WTC11 (cell line): Measurements from ENCODE around the gene NEK11. TPM values are rescaled to one million over a fixed set of nuclear protein-coding genes. Genes with fewer than 3 reads are reported as not detected.

Experiments used
- ATAC-seq: fragments of 200-7000 bp; cut with Tn5 transposase; 2 replicates; pipeline ENCODE4 v1.10.0; 2021; ENCODE audit warnings: mild to moderate bottlenecking, moderate library complexity
- CTCF ChIA-PET: fragments of 300-600 bp; sonication (Branson Sonifier 250); formaldehyde crosslinking; loops from one replicate; lab custom pipeline; 2021; ENCODE audit warnings: antibody characterized with exemption; lab: Charles Lee
- POLR2A ChIA-PET: fragments of 350-600 bp; sonication (Branson Sonifier 250); formaldehyde crosslinking; loops from one replicate; lab custom pipeline; 2021; ENCODE audit warnings: antibody characterized with exemption; lab: Charles Lee
- DNase-seq: peaks from one replicate; pipeline ENCODE4 v3.0.0; 2021; ENCODE audit warnings: low spot score
- H3K27ac Mint-ChIP-seq: 2 replicates; pipeline ENCODE4 v1.8.0; 2021; ENCODE audit warnings: mixed read lengths
- H3K27me3 Mint-ChIP-seq: 2 replicates; pipeline ENCODE4 v1.8.0; 2021; ENCODE audit warnings: low read depth, mild to moderate bottlenecking, moderate library complexity, mixed read lengths
- H3K36me3 Mint-ChIP-seq: 2 replicates; pipeline ENCODE4 v1.8.0; 2021; ENCODE audit warnings: mixed read lengths
- H3K4me1 Mint-ChIP-seq: 2 replicates; pipeline ENCODE4 v1.8.0; 2022; ENCODE audit warnings: mixed read lengths
- H3K4me3 Mint-ChIP-seq: 2 replicates; pipeline ENCODE4 v1.8.0; 2021; ENCODE audit warnings: mild to moderate bottlenecking, moderate library complexity, mixed read lengths
- H3K9me3 Mint-ChIP-seq: 2 replicates; pipeline ENCODE4 v1.8.0; 2021; ENCODE audit warnings: mixed read lengths
- ATF6 ChIP-seq: sonication (generic); formaldehyde crosslinking; IDR thresholded peaks from 2 replicates; pipeline ENCODE4 v1.8.1; 2023; ENCODE audit warnings: mild to moderate bottlenecking, missing genetic modification reagents
- CREM ChIP-seq: sonication (generic); formaldehyde crosslinking; IDR thresholded peaks from 2 replicates; pipeline ENCODE4 v1.8.1; 2022; ENCODE audit warnings: mild to moderate bottlenecking, missing genetic modification reagents, moderate library complexity
- ELF4 ChIP-seq: sonication (generic); formaldehyde crosslinking; IDR thresholded peaks from 2 replicates; pipeline ENCODE4 v1.8.1; 2022; ENCODE audit warnings: low read depth, mild to moderate bottlenecking, moderate library complexity, missing genetic modification reagents
- FOXP4 ChIP-seq: sonication (generic); formaldehyde crosslinking; IDR thresholded peaks from 2 replicates; pipeline ENCODE4 v1.8.0; 2022; ENCODE audit warnings: mild to moderate bottlenecking, missing genetic modification reagents
- HMGXB4 ChIP-seq: sonication (generic); formaldehyde crosslinking; IDR thresholded peaks from 2 replicates; pipeline ENCODE4 v1.8.1; 2023; ENCODE audit warnings: mild to moderate bottlenecking, moderate library complexity, missing genetic modification reagents
- NFYB ChIP-seq: sonication (generic); formaldehyde crosslinking; conservative IDR thresholded peaks from 2 replicates; pipeline ENCODE4 v1.8.0; 2022; ENCODE audit warnings: low read depth, missing genetic modification reagents
- NR3C1 ChIP-seq: sonication (generic); formaldehyde crosslinking; conservative IDR thresholded peaks from 2 replicates; pipeline ENCODE4 v1.8.1; 2023; ENCODE audit warnings: low read depth, mild to moderate bottlenecking, missing genetic modification reagents
- PRDM15 ChIP-seq: sonication (generic); formaldehyde crosslinking; IDR thresholded peaks from 2 replicates; pipeline ENCODE4 v1.8.0; 2022; ENCODE audit warnings: missing genetic modification reagents
- SMAD4 ChIP-seq: sonication (generic); formaldehyde crosslinking; IDR thresholded peaks from 2 replicates; pipeline ENCODE4 v1.8.0; 2022; ENCODE audit warnings: mild to moderate bottlenecking, missing genetic modification reagents
- SP1 ChIP-seq: sonication (generic); formaldehyde crosslinking; conservative IDR thresholded peaks from 2 replicates; pipeline ENCODE4 v1.8.1; 2022; ENCODE audit warnings: missing genetic modification reagents
- USF2 ChIP-seq: sonication (generic); formaldehyde crosslinking; IDR thresholded peaks from 2 replicates; pipeline ENCODE4 v1.8.1; 2023; ENCODE audit warnings: mild to moderate bottlenecking, missing genetic modification reagents, moderate library complexity
- ZNF317 ChIP-seq: sonication (generic); formaldehyde crosslinking; IDR thresholded peaks from 2 replicates; pipeline ENCODE4 v1.8.1; 2023; ENCODE audit warnings: low read depth, mild to moderate bottlenecking, moderate library complexity, missing genetic modification reagents, borderline replicate concordance
- ZNF396 ChIP-seq: fragments of 250-450 bp; sonication (Bioruptor Pico); IDR thresholded peaks from 2 replicates; pipeline ENCODE4 v1.8.0; 2021; ENCODE audit warnings: mild to moderate bottlenecking, moderate library complexity, borderline replicate concordance
- ZNF532 ChIP-seq: fragments of 250-450 bp; sonication (Bioruptor Pico); IDR thresholded peaks from 2 replicates; pipeline ENCODE4 v1.9.0; 2021; ENCODE audit warnings: mild to moderate bottlenecking, borderline replicate concordance
- total RNA-seq: library from RNA; stranded (reverse); gene quantifications from 3 replicates; pipeline ENCODE4 v1.2.3, GENCODE V29; 2021

Gene NEK11
- total RNA-seq, 1 experiment from 2014 or later: 1.6 TPM

GRCh38 chr3:131077904-131078303 lies 51.2 kb downstream of the NEK11 start (continued):
- no peak for TF ChIP-seq USF2 (CRISPR knock-in tag)
- TF ChIP-seq, all 79 proteins: peak for 0

- no peak for ATAC-seq
- POLR2A ChIA-PET: no interaction called here
- no peaks in the 10 kb centered on the region for H3K36me3 Mint-ChIP-seq
Observed at GRCh38 chr3:131079086-131079485, 52.4 kb downstream of the NEK11 start.

GRCh38 chr3:131081224-131081623 lies 54.5 kb downstream of the NEK11 start:
- Mint-ChIP-seq H3K4me3 (no peak overlapping the region), H3K27me3 (no peaks in the 10 kb centered on the region), H3K27ac (no peak overlapping the region), H3K4me1 (peaks cover 30% of the 10 kb centered on the region), H3K36me3 (no peaks in the 10 kb centered on the region), H3K9me3 (no peaks in the 10 kb centered on the region)
- ATAC-seq (no peak), DNase-seq (no peak)
- POLR2A ChIA-PET: no interaction called here
- CTCF ChIA-PET: interaction anchor here (1.4 kb wide), 1 partner anchor 48 kb away, joined by 3 read pairs; no protein-coding TSS in a partner anchor
- no peak for TF ChIP-seq FOXP4 (CRISPR knock-in tag)
- no peak for TF ChIP-seq NFYB (CRISPR knock-in tag)
- no peak for TF ChIP-seq ZNF532
- no peak for TF ChIP-seq ATF6
- no peak for TF ChIP-seq PRDM15 (CRISPR knock-in tag)
- TF ChIP-seq SP1 (CRISPR knock-in tag): no peak

More at GRCh38 chr3:131079086-131079485, 52.4 kb downstream of the NEK11 start:
- H3K4me1 Mint-ChIP-seq: peaks cover 43% of the 10 kb centered on the region
- no peak for DNase-seq
- CTCF ChIA-PET: no interaction called here
- H3K4me3 Mint-ChIP-seq: no peak overlapping the region
- TF ChIP-seq ELF4 (CRISPR knock-in tag): no peak
- TF ChIP-seq FOXP4 (CRISPR knock-in tag): no peak
- no peak for TF ChIP-seq ZNF317 (CRISPR knock-in tag)
- TF ChIP-seq NR3C1 (CRISPR knock-in tag): no peak
- no peak for TF ChIP-seq ZNF396 (CRISPR knock-in tag)
- no peak for TF ChIP-seq CREM (CRISPR knock-in tag)
- no peak for TF ChIP-seq SMAD4 (CRISPR knock-in tag)
- TF ChIP-seq HMGXB4 (CRISPR knock-in tag): no peak
- no peak overlapping the region for H3K27ac Mint-ChIP-seq
- H3K9me3 Mint-ChIP-seq: no peaks in the 10 kb centered on the region
- no peaks in the 10 kb centered on the region for H3K27me3 Mint-ChIP-seq
